ENCODE results near the gene JCHAIN. TPM values are rescaled to one million over a fixed set of nuclear protein-coding genes. Genes with fewer than 3 reads are reported as not detected.

JCHAIN gene
- total and polyA plus RNA-seq, 2 of the 13 experiments (the other 11 are each of a cell fraction or from before 2014, with no cell fraction given) = not detected

DNA sequence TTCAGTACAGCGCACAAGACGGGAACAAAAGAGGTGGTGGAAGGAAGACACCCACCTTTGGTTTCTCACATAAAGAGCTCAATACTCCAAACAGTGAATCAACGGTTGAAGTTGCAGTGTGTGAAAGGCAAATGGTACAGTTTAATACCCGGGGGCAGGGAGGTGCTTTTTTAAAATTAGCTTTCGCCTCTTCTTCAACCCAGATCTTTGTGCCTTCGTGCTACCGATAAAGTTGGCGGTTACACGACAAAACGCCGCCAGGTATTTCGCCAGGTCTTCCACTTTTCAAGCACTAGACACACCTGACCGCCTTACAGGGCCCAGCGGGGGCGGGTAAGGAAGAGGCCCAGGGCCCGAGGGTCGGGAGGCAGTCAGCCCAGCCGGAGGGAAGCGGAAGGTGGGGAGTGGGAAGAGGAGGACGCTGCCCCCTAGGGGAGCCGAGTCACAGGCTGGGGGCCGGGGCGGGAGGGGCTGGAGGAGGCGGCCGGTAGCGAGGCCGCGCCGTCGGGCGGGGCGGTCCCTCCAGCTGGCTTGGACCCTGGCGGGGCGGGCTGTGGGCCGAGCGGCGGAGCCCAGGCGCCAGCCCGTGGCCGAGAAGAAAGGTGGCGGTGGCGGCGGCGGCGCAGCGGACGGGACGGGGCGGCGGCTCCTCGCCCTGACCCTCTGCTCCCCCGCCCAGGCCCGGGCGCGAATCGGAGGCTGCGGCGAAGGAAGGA is 38.1 kb upstream of the JCHAIN start (continued):
- no peak for TF ChIP-seq GLI4 (CRISPR knock-in tag; IDR thresholded peaks at IDR 0.05; ENCODE audit: borderline replicate concordance)
- TF ChIP-seq ZBTB21 (CRISPR knock-in tag; IDR thresholded peaks at IDR 0.05) = no peak
- TF ChIP-seq ZNF773 (CRISPR knock-in tag; IDR thresholded peaks at IDR 0.05; ENCODE audit: borderline replicate concordance) = no peak
- TF ChIP-seq ZNF766 (CRISPR knock-in tag; IDR thresholded peaks at IDR 0.05; ENCODE audit: borderline replicate concordance) = no peak
- TF ChIP-seq ZNF879 (CRISPR knock-in tag; IDR thresholded peaks at IDR 0.05) = no peak
- TF ChIP-seq, protein P1, sequence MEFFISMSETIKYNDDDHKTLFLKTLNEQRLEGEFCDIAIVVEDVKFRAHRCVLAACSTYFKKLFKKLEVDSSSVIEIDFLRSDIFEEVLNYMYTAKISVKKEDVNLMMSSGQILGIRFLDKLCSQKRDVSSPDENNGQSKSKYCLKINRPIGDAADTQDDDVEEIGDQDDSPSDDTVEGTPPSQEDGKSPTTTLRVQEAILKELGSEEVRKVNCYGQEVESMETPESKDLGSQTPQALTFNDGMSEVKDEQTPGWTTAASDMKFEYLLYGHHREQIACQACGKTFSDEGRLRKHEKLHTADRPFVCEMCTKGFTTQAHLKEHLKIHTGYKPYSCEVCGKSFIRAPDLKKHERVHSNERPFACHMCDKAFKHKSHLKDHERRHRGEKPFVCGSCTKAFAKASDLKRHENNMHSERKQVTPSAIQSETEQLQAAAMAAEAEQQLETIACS (CRISPR knock-in tag; IDR thresholded peaks at IDR 0.05) = no peak
- TF ChIP-seq SOX5 (CRISPR knock-in tag; IDR thresholded peaks at IDR 0.05; ENCODE audit: borderline replicate concordance) = no peak
- TF ChIP-seq ZSCAN22 (CRISPR knock-in tag; IDR thresholded peaks at IDR 0.05) = no peak
- peak; percentile 49; the same call in 1 of the 2 replicates for TF ChIP-seq KAT8 (CRISPR knock-in tag; IDR thresholded peaks at IDR 0.05)
- TF ChIP-seq ZFY (CRISPR knock-in tag; IDR thresholded peaks at IDR 0.05) = peak; percentile 78
- TF ChIP-seq, protein P2, sequence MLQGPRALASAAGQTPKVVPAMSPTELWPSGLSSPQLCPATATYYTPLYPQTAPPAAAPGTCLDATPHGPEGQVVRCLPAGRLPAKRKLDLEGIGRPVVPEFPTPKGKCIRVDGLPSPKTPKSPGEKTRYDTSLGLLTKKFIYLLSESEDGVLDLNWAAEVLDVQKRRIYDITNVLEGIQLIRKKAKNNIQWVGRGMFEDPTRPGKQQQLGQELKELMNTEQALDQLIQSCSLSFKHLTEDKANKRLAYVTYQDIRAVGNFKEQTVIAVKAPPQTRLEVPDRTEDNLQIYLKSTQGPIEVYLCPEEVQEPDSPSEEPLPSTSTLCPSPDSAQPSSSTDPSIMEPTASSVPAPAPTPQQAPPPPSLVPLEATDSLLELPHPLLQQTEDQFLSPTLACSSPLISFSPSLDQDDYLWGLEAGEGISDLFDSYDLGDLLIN (CRISPR knock-in tag; IDR thresholded peaks at IDR 0.05; ENCODE audit: borderline replicate concordance) = no peak
- peak; percentile 82 for TF ChIP-seq FOXC1 (CRISPR knock-in tag; IDR thresholded peaks at IDR 0.05; ENCODE audit: borderline replicate concordance)
- TF ChIP-seq XRCC5 (optimal IDR thresholded peaks at IDR 0.05; ENCODE audit: low read length) = no peak
- no peak for TF ChIP-seq ZNF33B (CRISPR knock-in tag; IDR thresholded peaks at IDR 0.05)
- no peak for TF ChIP-seq ZNF44 (CRISPR knock-in tag; IDR thresholded peaks at IDR 0.05)
- no peak for TF ChIP-seq CHD2 (IDR thresholded peaks at IDR 0.05; ENCODE audit: low read depth, low read length)
- no peak for TF ChIP-seq ZNF136 (CRISPR knock-in tag; IDR thresholded peaks at IDR 0.05; ENCODE audit: low read depth)
- no peak for TF ChIP-seq ZNF34 (CRISPR knock-in tag; IDR thresholded peaks at IDR 0.05; ENCODE audit: borderline replicate concordance)
- TF ChIP-seq, protein P3, sequence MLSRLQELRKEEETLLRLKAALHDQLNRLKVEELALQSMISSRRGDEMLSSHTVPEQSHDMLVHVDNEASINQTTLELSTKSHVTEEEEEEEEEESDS (CRISPR knock-in tag; IDR thresholded peaks at IDR 0.05; ENCODE audit: borderline replicate concordance) = no peak
- no peak; the same call in 1 of the 2 replicates for TF ChIP-seq ZMYM2 (CRISPR knock-in tag; IDR thresholded peaks at IDR 0.05)
- TF ChIP-seq, protein P4, sequence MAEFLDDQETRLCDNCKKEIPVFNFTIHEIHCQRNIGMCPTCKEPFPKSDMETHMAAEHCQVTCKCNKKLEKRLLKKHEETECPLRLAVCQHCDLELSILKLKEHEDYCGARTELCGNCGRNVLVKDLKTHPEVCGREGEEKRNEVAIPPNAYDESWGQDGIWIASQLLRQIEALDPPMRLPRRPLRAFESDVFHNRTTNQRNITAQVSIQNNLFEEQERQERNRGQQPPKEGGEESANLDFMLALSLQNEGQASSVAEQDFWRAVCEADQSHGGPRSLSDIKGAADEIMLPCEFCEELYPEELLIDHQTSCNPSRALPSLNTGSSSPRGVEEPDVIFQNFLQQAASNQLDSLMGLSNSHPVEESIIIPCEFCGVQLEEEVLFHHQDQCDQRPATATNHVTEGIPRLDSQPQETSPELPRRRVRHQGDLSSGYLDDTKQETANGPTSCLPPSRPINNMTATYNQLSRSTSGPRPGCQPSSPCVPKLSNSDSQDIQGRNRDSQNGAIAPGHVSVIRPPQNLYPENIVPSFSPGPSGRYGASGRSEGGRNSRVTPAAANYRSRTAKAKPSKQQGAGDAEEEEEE (CRISPR knock-in tag; IDR thresholded peaks at IDR 0.05; ENCODE audit: borderline replicate concordance) = no peak
- TF ChIP-seq, protein P5, sequence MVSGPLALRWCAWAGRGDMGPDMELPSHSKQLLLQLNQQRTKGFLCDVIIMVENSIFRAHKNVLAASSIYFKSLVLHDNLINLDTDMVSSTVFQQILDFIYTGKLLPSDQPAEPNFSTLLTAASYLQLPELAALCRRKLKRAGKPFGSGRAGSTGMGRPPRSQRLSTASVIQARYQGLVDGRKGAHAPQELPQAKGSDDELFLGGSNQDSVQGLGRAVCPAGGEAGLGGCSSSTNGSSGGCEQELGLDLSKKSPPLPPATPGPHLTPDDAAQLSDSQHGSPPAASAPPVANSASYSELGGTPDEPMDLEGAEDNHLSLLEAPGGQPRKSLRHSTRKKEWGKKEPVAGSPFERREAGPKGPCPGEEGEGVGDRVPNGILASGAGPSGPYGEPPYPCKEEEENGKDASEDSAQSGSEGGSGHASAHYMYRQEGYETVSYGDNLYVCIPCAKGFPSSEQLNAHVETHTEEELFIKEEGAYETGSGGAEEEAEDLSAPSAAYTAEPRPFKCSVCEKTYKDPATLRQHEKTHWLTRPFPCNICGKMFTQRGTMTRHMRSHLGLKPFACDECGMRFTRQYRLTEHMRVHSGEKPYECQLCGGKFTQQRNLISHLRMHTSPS (CRISPR knock-in tag; IDR thresholded peaks at IDR 0.05; ENCODE audit: low read depth) = no peak
- TF ChIP-seq ZNF317 (CRISPR knock-in tag; IDR thresholded peaks at IDR 0.05) = 0 out of 2 replicates have a peak, but pooled peaks have one; percentile 40
- TF ChIP-seq, protein P6, sequence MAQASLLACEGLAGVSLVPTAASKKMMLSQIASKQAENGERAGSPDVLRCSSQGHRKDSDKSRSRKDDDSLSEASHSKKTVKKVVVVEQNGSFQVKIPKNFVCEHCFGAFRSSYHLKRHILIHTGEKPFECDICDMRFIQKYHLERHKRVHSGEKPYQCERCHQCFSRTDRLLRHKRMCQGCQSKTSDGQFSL (CRISPR knock-in tag; IDR thresholded peaks at IDR 0.05) = no peak
